ENCODE data around the gene OAF.

DNA sequence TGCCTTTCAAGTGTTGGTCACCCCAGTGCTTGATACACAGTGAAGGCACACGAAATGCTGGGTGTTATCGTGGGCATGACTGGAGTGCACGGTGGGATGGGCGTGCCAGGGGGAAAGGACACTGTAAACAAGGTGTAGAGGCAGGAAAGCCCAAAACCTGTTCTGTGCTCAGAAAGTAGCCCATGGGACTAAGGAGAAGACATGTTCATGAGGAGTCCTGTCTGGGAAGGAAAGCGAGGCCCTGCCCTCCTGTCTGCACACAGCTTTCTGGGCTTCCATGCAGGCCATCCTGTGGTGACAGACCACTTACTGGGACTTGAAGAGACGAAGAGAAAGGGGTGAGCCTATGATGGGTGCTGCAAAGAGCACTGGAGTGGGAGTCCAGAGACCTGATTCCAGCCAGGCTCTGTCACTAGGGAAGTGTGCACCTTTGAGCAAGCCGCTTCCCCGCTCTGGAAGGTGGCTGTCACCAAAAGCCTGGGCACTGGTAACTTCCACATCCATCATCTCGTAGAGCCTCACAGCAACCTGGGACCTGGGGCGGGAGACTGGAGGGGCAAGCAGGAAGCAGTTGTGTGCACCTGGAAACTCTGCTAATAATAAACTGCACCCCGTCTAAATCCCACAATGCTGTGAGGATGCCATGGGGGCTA is 28.3 kb downstream of the OAF start:
- TF ChIP-seq, protein P1, sequence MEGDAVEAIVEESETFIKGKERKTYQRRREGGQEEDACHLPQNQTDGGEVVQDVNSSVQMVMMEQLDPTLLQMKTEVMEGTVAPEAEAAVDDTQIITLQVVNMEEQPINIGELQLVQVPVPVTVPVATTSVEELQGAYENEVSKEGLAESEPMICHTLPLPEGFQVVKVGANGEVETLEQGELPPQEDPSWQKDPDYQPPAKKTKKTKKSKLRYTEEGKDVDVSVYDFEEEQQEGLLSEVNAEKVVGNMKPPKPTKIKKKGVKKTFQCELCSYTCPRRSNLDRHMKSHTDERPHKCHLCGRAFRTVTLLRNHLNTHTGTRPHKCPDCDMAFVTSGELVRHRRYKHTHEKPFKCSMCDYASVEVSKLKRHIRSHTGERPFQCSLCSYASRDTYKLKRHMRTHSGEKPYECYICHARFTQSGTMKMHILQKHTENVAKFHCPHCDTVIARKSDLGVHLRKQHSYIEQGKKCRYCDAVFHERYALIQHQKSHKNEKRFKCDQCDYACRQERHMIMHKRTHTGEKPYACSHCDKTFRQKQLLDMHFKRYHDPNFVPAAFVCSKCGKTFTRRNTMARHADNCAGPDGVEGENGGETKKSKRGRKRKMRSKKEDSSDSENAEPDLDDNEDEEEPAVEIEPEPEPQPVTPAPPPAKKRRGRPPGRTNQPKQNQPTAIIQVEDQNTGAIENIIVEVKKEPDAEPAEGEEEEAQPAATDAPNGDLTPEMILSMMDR (IDR thresholded peaks at IDR 0.05; ENCODE audit: low read depth, low read length, missing input control) = no peak
- TF ChIP-seq YY1 (IDR thresholded peaks at IDR 0.05) (no peak), GABPA (IDR thresholded peaks at IDR 0.05 in 1 of 2, conservative IDR thresholded peaks at IDR 0.05 in 1 of 2) (no peak), EGR1 (IDR thresholded peaks at IDR 0.05; ENCODE audit: low read depth in 2 of 2) (no peak), RXRA (IDR thresholded peaks at IDR 0.05) (no peak), TAF1 (conservative IDR thresholded peaks at IDR 0.05) (no peak), RAD21 (IDR thresholded peaks at IDR 0.05) (no peak)
- TF ChIP-seq, protein P2, sequence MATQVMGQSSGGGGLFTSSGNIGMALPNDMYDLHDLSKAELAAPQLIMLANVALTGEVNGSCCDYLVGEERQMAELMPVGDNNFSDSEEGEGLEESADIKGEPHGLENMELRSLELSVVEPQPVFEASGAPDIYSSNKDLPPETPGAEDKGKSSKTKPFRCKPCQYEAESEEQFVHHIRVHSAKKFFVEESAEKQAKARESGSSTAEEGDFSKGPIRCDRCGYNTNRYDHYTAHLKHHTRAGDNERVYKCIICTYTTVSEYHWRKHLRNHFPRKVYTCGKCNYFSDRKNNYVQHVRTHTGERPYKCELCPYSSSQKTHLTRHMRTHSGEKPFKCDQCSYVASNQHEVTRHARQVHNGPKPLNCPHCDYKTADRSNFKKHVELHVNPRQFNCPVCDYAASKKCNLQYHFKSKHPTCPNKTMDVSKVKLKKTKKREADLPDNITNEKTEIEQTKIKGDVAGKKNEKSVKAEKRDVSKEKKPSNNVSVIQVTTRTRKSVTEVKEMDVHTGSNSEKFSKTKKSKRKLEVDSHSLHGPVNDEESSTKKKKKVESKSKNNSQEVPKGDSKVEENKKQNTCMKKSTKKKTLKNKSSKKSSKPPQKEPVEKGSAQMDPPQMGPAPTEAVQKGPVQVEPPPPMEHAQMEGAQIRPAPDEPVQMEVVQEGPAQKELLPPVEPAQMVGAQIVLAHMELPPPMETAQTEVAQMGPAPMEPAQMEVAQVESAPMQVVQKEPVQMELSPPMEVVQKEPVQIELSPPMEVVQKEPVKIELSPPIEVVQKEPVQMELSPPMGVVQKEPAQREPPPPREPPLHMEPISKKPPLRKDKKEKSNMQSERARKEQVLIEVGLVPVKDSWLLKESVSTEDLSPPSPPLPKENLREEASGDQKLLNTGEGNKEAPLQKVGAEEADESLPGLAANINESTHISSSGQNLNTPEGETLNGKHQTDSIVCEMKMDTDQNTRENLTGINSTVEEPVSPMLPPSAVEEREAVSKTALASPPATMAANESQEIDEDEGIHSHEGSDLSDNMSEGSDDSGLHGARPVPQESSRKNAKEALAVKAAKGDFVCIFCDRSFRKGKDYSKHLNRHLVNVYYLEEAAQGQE (IDR thresholded peaks at IDR 0.05) = no peak
- TF ChIP-seq, protein P3, sequence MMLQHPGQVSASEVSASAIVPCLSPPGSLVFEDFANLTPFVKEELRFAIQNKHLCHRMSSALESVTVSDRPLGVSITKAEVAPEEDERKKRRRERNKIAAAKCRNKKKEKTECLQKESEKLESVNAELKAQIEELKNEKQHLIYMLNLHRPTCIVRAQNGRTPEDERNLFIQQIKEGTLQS (IDR thresholded peaks at IDR 0.05) = no peak
- TF ChIP-seq, protein P4, sequence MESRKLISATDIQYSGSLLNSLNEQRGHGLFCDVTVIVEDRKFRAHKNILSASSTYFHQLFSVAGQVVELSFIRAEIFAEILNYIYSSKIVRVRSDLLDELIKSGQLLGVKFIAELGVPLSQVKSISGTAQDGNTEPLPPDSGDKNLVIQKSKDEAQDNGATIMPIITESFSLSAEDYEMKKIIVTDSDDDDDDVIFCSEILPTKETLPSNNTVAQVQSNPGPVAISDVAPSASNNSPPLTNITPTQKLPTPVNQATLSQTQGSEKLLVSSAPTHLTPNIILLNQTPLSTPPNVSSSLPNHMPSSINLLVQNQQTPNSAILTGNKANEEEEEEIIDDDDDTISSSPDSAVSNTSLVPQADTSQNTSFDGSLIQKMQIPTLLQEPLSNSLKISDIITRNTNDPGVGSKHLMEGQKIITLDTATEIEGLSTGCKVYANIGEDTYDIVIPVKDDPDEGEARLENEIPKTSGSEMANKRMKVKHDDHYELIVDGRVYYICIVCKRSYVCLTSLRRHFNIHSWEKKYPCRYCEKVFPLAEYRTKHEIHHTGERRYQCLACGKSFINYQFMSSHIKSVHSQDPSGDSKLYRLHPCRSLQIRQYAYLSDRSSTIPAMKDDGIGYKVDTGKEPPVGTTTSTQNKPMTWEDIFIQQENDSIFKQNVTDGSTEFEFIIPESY (IDR thresholded peaks at IDR 0.05) = no peak
- TF ChIP-seq, protein P5, sequence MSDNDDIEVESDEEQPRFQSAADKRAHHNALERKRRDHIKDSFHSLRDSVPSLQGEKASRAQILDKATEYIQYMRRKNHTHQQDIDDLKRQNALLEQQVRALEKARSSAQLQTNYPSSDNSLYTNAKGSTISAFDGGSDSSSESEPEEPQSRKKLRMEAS (IDR thresholded peaks at IDR 0.05) = no peak
